HepG2 (cell line): Measurements from ENCODE around the gene CYP4F22. TPM values are rescaled to one million over a fixed set of nuclear protein-coding genes. Genes with fewer than 3 reads are reported as not detected.
A peak's percentile ranks its signal among the peaks of the same experiment; 100 is the strongest.

ENCODE experiments used
- ELF3 ChIP-seq: IDR thresholded peaks from 2 replicates; pipeline ENCODE4 v1.6.1; 2016; ENCODE audit warnings: missing genetic modification reagents, missing compliant biosample characterization
- FOXK2 ChIP-seq: fragments of 450-650 bp; IDR thresholded peaks from 2 replicates; pipeline ENCODE4 v1.6.1; 2016
- HHEX ChIP-seq: IDR thresholded peaks from 2 replicates; pipeline ENCODE4 v1.6.1; 2016; ENCODE audit warnings: control low read depth
- KLF6 ChIP-seq: IDR thresholded peaks from 2 replicates; pipeline ENCODE4 v1.8.0; 2016; ENCODE audit warnings: missing biosample characterization, missing genetic modification reagents
- MAX ChIP-seq: IDR thresholded peaks from 2 replicates; pipeline ENCODE4 v1.6.1; 2012; ENCODE audit warnings: inconsistent platforms
- PLSCR1 ChIP-seq: sonication (generic); formaldehyde crosslinking; IDR thresholded peaks from 2 replicates; pipeline ENCODE4 v1.5.0; 2020; ENCODE audit warnings: missing genetic modification reagents, mild to moderate bottlenecking, borderline replicate concordance
- PRMT3 ChIP-seq: sonication (generic); formaldehyde crosslinking; IDR thresholded peaks from 2 replicates; pipeline ENCODE4 v1.8.1; 2022; ENCODE audit warnings: low read depth, mild to moderate bottlenecking, moderate library complexity, missing genetic modification reagents, borderline replicate concordance
- THAP7 ChIP-seq: sonication (generic); formaldehyde crosslinking; IDR thresholded peaks from 2 replicates; pipeline ENCODE4 v1.8.1; 2023; ENCODE audit warnings: mild to moderate bottlenecking, missing genetic modification reagents
- ZBTB10 ChIP-seq: sonication (generic); formaldehyde crosslinking; IDR thresholded peaks from 2 replicates; pipeline ENCODE4 v1.4.0; 2020; ENCODE audit warnings: missing genetic modification reagents, borderline replicate concordance
- ZBTB40 ChIP-seq, 2 experiments: fragments of 450-650 bp in 1 of 2; sonication (generic) in 1 of 2; formaldehyde crosslinking in 1 of 2; IDR thresholded peaks; 2 replicates each; pipeline versions ENCODE4 v1.6.1 to v1.8.0; 2016 to 2022; ENCODE audit warnings: antibody characterized with exemption in 1 of 2, mild to moderate bottlenecking in 1 of 2, missing genetic modification reagents in 1 of 2
- ZFP1 ChIP-seq: IDR thresholded peaks from 2 replicates; pipeline ENCODE4 v1.6.1; 2016
- ZNF572 ChIP-seq: sonication (generic); formaldehyde crosslinking; IDR thresholded peaks from 2 replicates; pipeline ENCODE4 v1.5.1; 2020; ENCODE audit warnings: mild to moderate bottlenecking, missing genetic modification reagents
- ZNF580 ChIP-seq: IDR thresholded peaks from 2 replicates; pipeline ENCODE4 v1.6.1; 2016; ENCODE audit warnings: low read depth, borderline replicate concordance
- ZNF614 ChIP-seq: IDR thresholded peaks from 2 replicates; pipeline ENCODE4 v1.6.1; 2018; ENCODE audit warnings: missing biosample characterization, missing genetic modification reagents, inconsistent platforms, borderline replicate concordance
- polyA plus RNA-seq, 8 experiments: library from polyadenylated mRNA; depleted of rRNA in 3 of 8; stranded (reverse) in 7 of 8; unstranded in 1 of 8; fragments of >200 nt; fragmentation: Illumina TruSeq in 4 of 8; extraction: Trizol in 4 of 8; gene quantifications; 2 replicates each; pipeline versions ENCODE4 v1.2.1 to v1.2.3, GENCODE V29; 2011 to 2016; ENCODE audit warnings: low read depth in 4 of 8, missing spikeins in 1 of 8, mixed read lengths in 1 of 8; ENCODE audit not compliant: insufficient read depth in 1 of 8
- total RNA-seq, 5 experiments: library from RNA; depleted of rRNA; stranded (reverse); fragments of >200 nt; fragmentation: Illumina TruSeq; extraction: Trizol; gene quantifications; 2 replicates each; pipeline ENCODE4 v1.2.3, GENCODE V29; 2016; ENCODE audit warnings: low read depth in 1 of 5

The CYP4F22 gene
- total and polyA plus RNA-seq, 2 of the 13 experiments (the other 11 are each of a cell fraction or from before 2014, with no cell fraction given), result 0.05 TPM; not detected in 1

- TF ChIP-seq ZBTB40 (IDR thresholded peaks at IDR 0.05) (no peak), ZBTB40 (CRISPR knock-in tag; IDR thresholded peaks at IDR 0.05) (peak; percentile 32), PLSCR1 (CRISPR knock-in tag) (no peak), FOXK2 (no peak), HHEX (CRISPR knock-in tag) (no peak), ZNF572 (CRISPR knock-in tag) (0 out of 2 replicates have a peak, but pooled peaks have one; percentile 54), ELF3 (CRISPR knock-in tag) (0 out of 2 replicates have a peak, but pooled peaks have one; percentile 36), ZBTB10 (CRISPR knock-in tag) (no peak), ZFP1 (no peak), ZNF580 (CRISPR knock-in tag) (peak; percentile 11; the same call in 1 of the 2 replicates), ZNF614 (CRISPR knock-in tag) (peak; percentile 47; the same call in 1 of the 2 replicates), THAP7 (CRISPR knock-in tag) (peak; percentile 81), PRMT3 (no peak), MAX (peak; percentile 65), KLF6 (peak; percentile 31; the same call in 1 of the 2 replicates)
These were observed 47.7 kb downstream of the CYP4F22 start (continued) for GRCh38 chr19:15555759-15556633.
